Occipital lobe (tissue), 2 donors: ENCODE results near the gene GALNT10. TPM values are rescaled to one million over a fixed set of nuclear protein-coding genes. Genes with fewer than 3 reads are reported as not detected.

Source experiments
- DNase-seq: peaks from one replicate; lab custom pipeline; 2025; lab: John Stamatoyannopoulos, UW
- total RNA-seq: library from RNA; depleted of rRNA; stranded (reverse); fragments of >200 nt; gene quantifications from one replicate; pipeline ENCODE4 v1.2.3, GENCODE V29; 2014

GALNT10 gene
- total RNA-seq, 1 donor from 2014 or later = 10.1 TPM

DNA sequence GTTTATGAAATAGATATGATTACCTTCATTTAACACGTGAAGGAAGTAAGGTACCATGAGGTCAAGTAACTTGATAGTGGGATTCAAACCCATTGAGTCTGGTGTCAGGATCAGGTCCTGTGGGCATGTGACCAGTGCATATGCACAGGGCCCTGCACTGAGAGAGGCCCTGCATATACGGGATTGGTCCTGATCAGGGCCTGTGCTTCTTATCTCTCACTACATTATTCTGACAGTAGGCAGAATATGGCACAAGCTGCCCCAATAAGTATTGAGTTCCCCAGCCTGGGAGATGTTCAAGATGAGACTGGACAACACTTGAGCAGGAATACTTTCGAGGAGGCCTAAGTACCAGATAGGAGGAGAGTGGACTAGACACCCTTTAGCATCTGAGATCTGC is 44.0 kb downstream of the GALNT10 start:
- DNase-seq = no peak

DNA sequence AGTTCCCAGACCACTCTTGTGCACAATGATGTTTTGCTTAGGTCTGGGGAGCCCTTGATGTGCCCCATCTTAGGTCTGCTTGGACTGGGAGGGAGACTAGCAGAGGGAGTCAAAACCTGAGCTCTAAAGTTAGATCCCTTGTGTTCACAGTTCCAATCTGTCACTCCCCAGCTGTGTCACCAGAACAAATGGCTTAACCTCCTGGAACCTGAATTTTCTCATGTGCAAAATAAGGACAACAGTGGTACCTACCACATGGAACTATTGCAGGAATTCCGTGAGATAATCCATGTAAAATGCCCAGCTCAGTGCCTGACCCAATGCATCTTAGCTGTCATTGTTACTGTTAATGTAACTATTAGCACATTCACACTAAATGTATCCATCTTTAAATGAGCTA is 45.5 kb downstream of the GALNT10 start:
- no peak for DNase-seq

DNA sequence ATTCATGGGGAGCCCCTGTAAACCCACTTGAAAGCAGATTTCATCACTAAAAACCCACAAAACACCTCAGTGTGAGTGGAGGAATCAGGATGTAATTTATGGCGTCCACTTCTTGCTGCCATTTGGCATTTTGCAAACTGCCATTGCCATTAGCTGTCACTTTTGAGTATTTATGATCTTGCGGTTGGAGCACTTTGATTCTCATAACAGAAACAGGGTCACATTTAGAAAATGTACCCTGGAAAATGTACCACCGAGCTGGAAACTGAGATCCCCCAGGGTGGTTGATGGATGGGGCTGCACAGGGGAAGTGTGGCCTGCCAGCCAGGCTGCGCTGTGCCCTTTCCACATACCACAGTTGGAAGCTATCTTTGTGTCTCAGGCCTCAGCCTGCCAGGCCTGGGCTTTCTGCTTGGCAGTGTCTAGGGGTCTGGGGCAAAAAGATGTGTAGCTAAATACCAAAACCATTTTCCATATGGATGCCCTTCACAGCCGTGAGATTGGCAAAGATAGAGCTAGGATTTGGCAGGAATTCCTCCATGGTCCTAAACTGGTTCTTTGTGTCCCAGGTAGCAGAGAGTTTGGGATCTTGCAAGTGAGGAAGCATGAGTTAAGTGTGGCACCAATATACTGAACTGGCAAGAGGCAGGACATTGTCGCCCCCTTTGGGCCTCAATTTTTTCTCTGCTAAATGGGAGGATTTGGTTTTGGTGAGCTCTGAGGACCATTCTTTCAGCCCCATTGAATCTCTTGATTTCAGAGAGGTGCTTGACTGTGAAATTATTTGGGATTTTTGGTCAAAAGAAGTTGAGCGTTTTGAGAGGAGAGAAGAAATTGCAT is 46.2 kb downstream of the GALNT10 start:
- DNase-seq = no peak

DNA sequence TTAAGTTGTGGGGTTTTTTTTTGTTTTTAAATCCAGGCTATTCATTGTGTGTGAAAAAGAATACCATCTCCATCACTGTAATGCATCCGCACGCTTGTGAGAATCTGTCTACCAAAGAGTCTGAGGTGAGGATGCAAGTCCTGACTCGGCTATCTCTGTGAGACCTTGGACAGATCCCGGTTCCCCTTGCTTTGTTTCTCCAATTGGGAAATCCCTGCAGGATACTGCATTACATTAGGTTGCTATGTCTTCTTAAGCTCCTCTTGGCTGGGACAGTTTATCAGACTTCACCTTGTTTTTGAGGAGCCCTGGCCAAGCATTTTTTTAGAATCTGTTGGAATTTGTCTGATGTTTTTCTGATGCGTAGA is 46.8 kb downstream of the GALNT10 start:
- DNase-seq = no peak

DNA sequence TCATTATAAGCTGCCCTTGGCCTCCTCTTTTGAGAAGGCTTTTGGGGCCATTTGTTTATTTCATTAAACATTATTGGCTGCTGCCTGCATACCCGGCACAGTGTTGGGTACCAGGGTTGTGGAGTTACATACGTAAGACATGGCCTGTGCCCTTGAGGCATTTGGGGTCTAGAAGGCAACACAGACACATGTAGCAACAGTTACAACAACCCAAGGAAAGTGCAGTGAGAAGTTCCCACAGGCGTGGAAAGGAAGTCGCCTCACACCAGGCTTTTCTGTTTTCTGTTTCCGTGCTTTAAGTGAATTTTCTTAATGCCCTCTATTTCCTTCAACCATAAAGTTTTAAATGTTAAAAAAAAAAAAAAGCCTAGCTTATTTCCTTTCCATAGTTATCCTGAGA is 47.4 kb downstream of the GALNT10 start:
- no peak for DNase-seq

DNA sequence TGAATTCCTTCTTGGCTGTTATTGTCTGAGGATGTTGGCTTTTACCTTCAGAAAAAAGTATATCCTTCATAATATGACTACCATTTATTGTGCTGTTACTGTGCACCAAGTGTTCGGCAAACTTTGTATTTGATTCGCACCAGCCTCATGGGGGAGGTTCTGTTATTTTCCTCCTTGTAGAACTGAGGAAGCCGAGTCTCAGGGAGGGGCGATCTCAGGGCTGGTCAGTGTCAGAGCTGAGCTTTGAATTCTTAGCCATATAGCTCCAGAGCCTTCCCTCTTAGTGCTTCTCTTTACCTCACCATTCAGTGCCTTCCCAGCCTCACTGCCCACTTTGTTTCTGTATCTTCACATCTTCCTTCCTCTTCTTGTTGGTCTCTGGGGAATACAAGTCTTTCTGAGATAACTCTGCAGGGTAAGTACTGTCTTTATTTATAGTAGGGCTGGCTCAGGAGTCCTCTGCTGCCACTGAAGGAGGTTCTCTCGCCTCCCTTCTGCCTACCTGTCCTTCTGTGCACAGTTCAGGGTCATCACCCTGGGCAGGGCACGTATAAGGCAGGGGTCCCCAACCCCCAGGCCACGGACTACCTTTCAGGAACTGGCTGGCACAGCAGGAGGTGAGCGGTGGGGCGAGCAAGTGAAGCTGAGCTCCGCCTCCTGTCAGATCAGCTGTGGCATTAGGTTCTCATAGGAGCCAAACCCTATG is 48.4 kb downstream of the GALNT10 start:
- no peak for DNase-seq

DNA sequence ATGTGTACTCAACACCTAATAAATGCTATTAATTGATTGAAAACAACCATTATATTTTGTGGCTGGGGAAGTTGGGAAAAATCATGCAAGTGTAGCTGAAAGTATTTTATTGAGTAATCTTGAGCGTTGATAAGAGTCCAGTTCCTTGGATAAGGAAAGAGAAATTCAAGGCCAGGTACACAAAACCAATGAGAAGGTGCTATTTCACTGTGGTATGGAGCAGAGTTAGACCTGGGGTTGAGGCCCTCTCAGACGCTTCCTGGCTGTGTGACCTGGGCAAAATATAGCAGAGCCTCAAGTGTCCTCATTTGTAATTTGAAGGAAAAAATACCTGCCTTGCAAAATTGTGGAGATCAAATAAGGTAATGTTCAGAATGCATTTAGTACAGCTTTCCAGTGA is 50.1 kb downstream of the GALNT10 start:
- DNase-seq = no peak

DNA sequence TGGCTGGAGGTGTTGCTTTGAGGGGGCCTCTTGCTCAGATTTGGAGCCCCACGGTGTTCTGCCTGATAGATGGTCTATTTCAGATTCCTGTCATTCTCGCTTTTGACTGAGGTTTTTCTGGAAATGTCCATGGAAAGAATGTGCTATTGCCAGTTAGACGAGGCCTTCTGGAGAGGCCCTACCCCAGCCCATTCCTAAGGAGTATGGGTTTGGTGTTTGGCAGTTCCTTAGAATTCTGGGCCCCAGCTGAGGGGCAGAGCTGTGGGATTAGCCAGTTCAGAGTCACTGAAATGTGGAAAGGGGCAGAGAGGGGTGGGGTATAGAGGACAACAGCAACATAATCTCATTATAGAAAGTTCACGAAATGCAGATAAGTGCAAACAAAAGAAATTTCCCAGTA is 50.5 kb downstream of the GALNT10 start:
- no peak for DNase-seq

DNA sequence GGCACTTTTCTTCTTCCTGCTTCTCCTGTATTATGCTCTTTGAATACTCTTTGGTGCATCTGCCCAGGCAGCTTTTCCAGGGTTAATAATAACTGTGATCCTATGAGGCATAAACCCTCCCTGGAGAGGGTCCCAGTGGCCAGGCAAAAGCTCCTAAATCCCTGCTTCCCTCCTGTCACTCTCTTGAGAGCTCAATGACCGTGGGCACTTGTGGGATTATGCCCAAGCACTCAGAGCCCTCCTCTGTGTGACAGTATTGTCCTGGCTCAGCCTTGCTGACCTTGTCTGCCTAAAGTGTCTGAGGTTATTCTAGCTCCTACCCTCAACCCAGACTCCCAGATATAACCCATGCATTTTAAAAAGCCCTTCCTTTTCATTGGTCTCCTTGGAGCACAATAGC is 51.9 kb downstream of the GALNT10 start:
- DNase-seq = no peak

DNA sequence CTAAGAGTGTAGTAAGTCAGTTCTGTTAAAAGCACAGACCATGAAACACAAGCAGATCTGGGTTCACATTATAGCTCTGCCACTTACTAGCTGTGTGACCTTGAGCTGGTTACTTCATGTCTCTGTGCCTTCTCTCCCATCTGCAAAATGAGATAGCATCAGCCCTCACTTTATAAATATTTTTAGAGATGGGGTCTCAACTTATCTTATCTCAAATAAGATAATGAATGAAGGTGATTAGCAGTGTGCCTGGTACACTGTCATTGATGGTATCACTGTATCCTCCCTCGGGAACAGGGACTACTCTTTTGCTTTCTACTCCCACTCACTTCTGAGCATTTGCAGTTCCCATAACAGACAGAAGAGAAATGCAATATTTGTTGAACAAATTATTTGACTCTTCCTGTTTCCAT is 52.4 kb downstream of the GALNT10 start:
- DNase-seq = no peak

DNA sequence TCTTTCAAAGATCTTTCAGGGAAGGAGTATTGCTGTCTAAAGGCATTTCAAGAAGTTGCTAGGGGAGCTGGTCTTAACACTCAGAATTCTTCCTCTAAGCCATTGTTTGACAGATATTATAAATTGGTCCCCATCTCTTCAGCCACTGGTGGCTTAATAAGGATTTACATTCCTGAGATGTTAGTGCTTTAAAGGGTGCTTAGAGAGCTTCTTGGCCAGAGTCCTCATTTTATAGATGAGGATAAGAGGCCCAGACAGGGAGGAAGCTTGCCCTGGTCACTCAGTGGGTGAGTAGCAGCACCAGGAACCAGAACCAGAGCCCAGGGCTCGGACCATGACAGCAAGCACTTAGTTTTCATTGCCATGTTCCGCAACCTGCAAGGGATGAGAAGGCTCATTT is 53.2 kb downstream of the GALNT10 start:
- no peak for DNase-seq

DNA sequence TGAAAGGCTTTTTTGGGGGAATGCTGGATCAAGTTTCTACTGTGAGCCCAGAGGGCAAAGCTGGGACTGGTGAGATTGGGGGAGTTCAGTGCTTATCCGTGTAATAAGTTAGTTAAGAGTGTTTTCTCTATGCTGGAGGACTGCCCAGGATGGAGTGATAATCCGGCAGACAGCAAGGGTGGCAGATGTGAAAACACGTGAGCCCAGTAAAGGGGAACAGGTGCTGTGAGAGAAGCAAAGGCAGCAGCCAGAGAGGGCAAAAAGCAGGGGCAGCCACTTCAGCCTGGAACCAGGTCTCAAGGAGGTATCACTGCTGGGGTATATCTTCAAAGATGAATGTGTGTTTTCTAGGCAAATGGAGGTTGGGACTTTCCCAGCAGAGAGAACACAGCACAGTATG is 53.9 kb downstream of the GALNT10 start:
- DNase-seq = no peak

DNA sequence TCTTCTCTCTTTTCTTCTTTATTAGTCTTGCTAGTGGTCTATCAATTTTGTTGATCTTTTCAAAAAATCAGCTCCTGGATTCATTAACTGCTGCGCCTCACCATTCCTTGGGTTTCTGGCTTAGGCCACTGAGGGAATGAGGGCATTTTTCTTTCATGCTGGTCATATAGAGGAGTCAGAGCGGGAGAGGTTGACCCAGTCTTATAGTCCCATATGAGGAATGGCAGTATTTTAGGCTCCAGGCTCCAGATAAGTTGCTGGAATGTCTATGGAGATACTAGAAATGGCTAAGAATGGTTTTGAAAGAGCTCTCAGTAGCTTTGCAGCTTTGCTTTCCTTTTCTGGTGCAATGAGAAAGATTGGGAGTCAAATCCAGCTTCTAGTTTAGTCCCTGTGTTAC is 58.2 kb downstream of the GALNT10 start:
- DNase-seq = no peak

DNA sequence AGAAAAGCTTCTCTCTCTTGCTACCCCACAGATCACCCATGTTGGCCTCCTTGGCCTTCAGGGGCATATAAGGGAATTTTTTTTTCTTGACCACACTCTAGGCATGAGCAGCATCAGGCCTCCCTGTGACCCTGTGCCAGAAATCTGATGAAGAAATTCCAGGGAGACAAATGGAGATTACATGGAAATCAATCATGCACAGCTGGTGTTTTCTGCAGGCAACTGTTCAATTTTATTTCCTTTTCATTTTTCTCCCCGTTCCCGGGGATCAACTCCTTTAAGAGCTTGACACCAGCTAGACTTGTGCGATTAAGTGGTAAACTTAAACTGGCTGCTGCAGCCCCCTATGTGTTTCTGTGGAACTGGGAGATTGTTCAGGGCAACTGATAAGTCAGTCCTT is 59.3 kb downstream of the GALNT10 start:
- no peak for DNase-seq

DNA sequence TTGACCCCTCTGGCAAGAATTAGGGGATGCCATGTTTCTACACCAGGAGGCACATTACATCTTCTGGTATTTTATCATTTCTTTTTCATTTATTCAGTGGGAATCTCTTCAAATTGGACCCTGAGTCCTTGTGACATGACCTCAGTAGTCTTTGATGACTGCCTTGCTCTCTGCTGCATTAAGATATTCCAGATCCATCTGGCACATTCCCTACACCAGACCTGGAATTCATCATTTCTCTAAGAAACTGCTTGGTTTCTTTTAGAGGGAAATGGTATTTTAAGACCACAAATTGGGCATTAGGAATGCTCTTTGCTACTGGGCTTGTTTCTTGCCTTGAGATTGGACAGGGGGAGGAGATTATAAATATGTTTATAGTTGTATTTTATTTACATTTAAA is 61.0 kb downstream of the GALNT10 start:
- DNase-seq = no peak

DNA sequence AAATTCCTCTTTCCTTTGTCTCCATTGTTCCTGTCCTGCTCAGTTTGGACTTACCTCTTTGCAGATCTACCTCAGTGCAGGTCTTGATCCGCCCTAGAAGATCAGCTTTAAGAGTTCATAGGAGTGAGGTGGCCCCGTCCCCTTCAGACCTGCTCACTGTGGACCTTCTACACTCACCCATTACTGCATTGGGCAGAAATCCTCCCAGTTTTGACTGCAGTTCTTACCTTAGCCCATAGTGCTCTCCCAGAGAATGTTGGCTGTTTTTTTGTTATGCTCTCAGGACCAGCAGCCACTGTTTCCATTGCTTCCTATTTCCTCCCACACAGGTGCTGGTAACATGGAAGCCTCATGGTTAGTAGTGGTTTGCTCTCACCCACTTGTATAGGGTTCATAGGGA is 63.3 kb downstream of the GALNT10 start:
- no peak for DNase-seq

DNA sequence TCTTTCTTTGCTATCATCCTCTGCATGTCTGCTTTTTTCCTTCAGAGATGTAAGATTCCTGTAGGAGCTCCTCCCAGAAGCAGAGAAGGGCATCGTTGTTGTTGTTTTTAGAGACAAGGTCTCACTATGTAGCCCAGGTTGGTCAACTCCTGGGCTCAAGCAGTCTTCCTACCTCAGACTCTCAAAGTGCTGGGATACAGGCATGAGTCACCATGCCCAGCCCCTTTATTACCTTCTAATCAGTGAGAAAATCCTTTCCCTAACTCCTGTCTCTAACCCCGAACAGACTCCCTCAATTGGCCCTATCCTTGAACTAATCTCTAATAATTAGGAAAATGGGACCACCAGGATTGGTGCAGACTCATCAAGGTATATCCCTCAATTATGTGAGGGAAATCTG is 64.4 kb downstream of the GALNT10 start:
- no peak for DNase-seq

DNA sequence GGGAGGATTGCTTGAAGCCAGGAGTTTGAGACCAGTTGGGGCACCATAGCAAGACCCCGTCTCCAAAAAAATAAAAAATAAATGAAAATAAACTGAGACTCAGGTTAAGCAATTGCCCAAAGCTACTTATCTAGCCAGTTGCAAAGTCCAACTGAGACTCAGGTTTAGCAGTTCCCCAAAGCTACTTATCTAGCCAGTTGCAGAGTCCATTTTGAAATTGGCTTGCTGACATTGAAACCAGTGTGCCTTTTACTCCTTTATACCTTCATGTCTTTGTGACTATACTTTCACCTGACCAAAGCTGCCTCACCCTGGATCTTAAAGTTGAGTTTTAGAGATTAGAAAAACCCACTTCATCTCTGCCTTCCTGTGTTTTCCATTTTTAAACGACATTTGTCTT is 66.5 kb downstream of the GALNT10 start:
- DNase-seq = no peak

DNA sequence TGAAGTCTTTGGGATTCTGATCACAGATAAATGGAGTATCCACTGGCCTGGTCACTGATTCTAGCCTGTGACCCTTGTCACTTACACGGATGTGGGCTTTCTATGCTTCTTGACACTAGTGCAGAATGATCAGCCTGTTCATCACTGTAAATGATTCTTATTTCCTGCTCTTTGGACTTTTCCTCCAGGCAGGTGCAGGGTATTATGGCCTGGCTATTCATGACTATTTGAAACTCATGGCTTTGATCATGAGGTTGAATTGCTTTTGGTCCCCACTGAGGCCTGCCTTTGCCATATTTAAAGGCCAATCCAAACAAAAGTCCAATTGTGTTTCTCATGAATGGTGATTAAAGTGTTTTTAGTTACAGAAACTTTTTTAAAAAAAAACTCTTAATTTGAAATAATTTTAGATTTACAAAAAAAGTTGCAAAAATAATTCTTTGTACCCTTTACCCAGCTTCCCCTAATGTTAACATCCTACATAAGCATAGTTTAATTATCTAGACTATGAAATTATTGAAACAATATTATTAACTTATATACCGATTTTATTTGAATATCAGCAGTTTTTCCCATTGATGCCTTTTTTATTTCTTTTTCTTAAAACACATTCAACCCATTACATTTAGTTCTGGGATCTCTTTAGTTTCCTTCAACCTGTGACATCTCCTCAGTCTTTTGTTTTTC is 68.1 kb downstream of the GALNT10 start:
- DNase-seq = no peak

DNA sequence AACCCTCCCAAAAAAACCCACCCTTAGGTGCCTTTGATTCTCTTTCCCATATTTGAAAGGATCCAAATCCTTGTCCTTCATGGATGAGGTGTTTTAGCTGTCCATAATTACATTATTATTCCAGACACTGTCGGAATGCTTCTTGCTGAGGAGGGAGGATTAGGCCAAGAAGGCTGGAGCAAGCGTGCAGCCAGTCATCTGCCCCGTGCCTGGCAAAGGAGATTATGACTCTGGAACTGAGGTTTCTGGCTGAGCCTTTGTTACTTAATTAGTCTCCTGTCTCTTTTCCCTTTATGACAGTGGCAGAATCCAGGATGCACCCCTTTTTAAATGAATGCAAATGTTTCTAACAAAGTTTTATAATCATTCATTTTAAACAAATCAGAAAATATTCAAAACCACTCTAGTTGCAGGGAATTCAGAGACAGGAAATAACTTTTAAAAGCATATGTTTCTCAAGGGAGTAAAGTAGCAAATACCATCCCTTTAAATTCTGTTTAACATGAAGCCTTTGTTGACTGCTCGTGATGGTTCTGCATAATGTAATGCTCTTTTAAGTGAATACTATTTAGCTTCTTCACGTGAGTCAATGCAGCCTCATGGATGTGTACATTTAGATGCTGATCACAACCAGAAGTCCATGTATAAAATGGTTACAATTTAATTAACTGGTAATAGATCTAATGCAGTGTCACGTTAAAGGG is 69.8 kb downstream of the GALNT10 start:
- DNase-seq = no peak

DNA sequence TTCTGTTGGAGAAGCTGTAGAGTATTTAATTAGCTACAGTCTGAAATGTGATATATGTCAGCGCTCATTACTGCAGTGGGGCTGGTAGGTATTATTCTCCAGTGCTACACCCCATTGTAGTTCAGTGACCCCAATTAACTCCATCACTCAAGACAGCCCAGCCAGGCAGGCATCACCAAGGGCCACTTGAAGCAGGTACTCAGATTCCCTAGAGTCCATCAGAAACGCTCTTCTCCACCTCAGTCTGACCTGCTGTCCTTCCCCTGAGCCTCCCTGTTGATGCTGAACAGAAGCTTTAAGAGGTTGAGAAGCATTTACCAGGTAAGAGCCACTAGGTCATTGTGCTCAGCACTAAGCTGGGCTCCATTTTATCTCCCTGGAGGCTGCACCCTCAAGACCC is 71.8 kb downstream of the GALNT10 start:
- DNase-seq = no peak
